IPS-15b (cell line): ENCODE measurements around the gene FRS2.

ENCODE experiments used
- H3K27me3 ChIP-seq: one replicate; pipeline ENCODE4 v1.6.1; 2013; ENCODE audit warnings: low read length; ENCODE audit not compliant: control insufficient read depth, insufficient read depth
- H3K36me3 ChIP-seq: one replicate; pipeline ENCODE4 v1.6.1; 2013; ENCODE audit warnings: low read length; ENCODE audit not compliant: control insufficient read depth, insufficient read depth
- H3K4me1 ChIP-seq: one replicate; pipeline ENCODE4 v1.6.1; 2013; ENCODE audit warnings: mild to moderate bottlenecking, low read length; ENCODE audit not compliant: control insufficient read depth, insufficient read depth
- H3K4me3 ChIP-seq: one replicate; pipeline ENCODE4 v1.5.1; 2013; ENCODE audit warnings: low read depth, low read length
- H3K9ac ChIP-seq: one replicate; pipeline ENCODE4 v1.6.1; 2013; ENCODE audit warnings: low read depth, mild to moderate bottlenecking, low read length
- H3K9me3 ChIP-seq: one replicate; pipeline ENCODE4 v1.6.1; 2013; ENCODE audit warnings: mild to moderate bottlenecking, low read length; ENCODE audit not compliant: control insufficient read depth, insufficient read depth

Gene FRS2

DNA sequence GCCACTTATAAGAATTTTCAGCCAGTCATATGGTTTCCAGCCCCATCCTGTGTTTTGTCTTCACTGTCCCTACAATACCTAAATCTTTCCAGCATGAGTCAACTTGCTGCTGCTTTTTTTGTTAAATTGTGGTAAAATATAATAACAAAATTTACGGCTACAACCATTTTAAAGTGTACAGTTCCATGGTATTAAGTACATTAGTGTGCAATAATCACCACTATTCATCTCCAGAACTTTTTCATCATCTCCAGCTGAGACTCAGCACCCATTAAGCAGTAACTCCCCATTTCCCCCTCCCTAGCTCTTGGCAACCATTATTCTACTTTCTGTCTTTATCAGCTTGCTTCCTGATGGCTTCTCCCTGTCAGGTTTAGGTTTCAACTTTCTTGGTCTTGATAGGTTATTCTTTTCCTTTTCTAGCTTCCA, 39.1 kb downstream of the FRS2 start:
- Histone ChIP-seq H3K9ac (no peak overlapping the region), H3K27me3 (no peaks in the 10 kb centered on the region), H3K36me3 (no peaks in the 10 kb centered on the region), H3K9me3 (no peaks in the 10 kb centered on the region), H3K4me3 (no peak overlapping the region), H3K4me1 (peaks cover 16% of the 10 kb centered on the region)

DNA sequence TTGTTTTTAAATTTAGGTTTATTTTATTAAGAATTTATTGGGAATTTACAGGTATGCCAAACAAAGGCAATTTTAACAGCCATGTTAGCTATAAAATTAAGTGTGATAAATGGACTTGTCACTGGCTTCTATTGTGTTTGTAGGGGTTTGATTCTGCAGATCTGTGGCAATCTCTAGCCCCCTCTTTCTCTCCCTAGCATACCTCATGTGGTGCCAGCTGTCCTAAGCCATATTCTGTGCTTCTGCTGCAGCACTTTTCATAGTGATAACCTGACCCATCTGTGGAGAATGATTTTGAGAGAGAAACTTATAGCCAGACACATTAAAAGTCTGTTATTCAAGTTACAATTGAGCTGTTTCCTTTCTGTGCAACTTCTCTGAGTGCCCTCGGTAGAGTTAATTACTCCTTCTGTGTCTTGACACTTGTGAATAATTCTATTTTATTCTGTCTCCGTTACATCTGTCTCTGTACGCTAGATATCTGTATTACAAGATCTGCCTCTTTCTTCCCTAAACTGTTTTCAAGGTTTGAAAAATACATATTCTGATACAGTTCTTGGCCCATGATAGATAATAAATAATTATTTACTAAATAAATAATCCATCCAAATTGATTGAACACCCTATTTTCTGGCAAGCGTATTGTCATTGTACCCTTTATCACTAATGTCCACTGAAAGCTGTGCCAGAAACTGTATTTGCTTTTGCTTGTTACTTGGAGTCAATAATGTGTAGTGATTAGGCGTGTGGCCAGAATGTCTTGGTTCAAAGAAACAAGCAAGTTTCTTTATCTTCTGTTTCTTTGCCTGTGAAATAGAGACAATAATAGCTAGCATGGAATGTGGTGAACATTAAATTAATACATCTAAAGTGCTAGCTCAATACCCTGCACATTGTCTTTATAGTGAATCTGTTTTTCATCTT, 40.0 kb downstream of the FRS2 start:
- no peaks in the 10 kb centered on the region for H3K27me3 ChIP-seq
- no peak overlapping the region for H3K4me3 ChIP-seq
- H3K9me3 ChIP-seq = no peaks in the 10 kb centered on the region
- H3K4me1 ChIP-seq = peaks cover 16% of the 10 kb centered on the region
- H3K9ac ChIP-seq = no peak overlapping the region
- no peaks in the 10 kb centered on the region for H3K36me3 ChIP-seq

DNA sequence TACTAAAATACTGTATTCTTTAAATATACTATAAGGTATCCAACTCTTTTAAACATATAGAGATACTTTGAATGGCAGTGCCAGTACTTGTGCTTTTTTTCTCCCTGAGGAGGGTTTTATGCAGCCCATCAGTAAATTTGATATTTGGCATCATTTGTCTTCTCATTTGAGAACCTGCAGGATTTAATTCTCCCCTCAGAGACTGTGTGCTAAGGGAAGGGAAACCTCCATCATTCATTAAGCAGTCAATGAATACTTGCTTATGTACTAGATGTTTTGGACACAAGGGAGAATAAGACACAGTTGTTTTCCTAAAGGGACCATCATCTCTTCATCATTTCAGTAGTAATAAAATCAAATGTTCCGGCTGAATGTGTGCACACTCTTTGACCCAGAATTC, 40.8 kb downstream of the FRS2 start:
- H3K27me3 ChIP-seq = no peaks in the 10 kb centered on the region
- H3K36me3 ChIP-seq = no peaks in the 10 kb centered on the region
- no peak overlapping the region for H3K9ac ChIP-seq
- no peak overlapping the region for H3K4me3 ChIP-seq
- peaks cover 19% of the 10 kb centered on the region for H3K4me1 ChIP-seq
- no peaks in the 10 kb centered on the region for H3K9me3 ChIP-seq

DNA sequence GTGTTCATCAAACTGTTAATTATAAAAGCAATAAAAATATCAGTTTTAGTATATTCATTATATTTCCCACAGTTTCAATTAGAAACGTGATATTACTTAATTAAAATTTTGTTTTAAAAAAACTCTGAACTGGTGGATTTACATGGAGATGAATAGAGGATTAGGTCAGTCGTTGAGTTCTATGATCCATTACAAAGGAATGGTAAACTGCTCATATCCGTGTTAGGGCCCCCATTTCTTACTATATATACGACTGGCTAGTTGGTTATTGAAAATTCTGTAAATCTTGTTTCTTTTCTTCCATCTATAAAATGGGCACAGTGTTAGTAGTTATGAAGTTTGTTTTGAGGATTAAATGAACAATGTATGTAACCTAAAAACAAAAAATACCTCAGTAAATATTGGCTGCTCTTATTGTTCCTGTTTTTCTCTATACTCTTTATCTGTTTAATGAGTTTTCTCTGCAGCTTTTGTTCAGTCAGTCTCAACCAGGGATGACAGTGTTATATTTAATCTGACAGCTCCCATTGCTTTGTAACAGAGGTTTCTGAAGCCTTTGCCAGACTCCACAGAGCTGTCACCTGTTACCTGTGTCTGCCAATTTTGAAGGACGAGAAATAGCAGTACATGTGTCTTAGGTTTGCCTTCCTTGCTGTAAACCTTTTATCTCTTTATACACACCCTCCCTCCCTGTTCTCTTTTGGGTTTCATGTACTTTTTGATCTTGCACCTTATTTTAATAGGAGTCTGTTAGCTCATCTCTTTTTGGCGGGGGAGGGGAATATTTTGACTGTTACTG, 41.5 kb downstream of the FRS2 start:
- no peak overlapping the region for H3K9ac ChIP-seq
- H3K4me3 ChIP-seq = no peak overlapping the region
- H3K9me3 ChIP-seq = no peaks in the 10 kb centered on the region
- no peaks in the 10 kb centered on the region for H3K36me3 ChIP-seq
- no peaks in the 10 kb centered on the region for H3K27me3 ChIP-seq
- peaks cover 19% of the 10 kb centered on the region for H3K4me1 ChIP-seq

DNA sequence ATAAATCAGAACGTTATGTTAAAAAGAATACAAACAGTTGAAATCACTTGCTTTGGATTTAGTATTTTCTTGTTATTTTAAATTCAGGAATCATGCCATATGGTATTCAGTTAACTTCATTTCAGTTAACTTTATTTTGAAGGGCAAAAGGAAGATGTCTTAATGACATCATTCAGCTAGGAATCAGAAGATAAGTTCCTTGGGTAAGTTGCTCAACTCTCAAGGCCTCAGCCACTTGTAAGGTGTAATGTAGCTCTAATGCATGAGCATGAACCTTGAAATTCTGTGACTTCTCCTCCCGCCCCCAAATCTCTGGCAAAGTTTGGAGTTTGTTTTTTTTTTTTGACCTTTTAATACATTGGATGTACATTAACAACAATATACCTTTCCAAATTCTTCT, 42.6 kb downstream of the FRS2 start:
- H3K27me3 ChIP-seq = no peaks in the 10 kb centered on the region
- peaks cover 19% of the 10 kb centered on the region for H3K4me1 ChIP-seq
- H3K9ac ChIP-seq = no peak overlapping the region
- no peaks in the 10 kb centered on the region for H3K9me3 ChIP-seq
- no peak overlapping the region for H3K4me3 ChIP-seq
- H3K36me3 ChIP-seq = no peaks in the 10 kb centered on the region

DNA sequence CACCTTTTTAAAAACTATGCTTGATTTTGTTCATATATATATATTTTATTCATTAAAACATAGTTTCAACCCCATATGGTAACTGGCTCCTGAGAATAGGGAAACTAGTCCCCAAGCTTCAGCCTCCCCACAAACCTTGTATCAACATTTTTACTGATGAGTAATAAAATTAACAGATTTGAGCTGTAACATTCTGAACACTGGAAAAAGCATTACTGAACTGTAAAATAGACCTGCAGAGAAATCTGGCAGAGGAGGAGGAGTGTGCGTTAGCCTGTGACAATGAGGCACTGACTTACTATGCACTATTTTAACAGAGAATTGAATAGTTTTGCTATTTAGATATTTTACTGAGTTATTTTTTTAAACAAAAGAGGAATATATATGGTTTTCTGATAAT, 43.1 kb downstream of the FRS2 start:
- no peak overlapping the region for H3K9ac ChIP-seq
- peaks cover 19% of the 10 kb centered on the region for H3K4me1 ChIP-seq
- no peaks in the 10 kb centered on the region for H3K36me3 ChIP-seq
- H3K4me3 ChIP-seq = no peak overlapping the region
- H3K27me3 ChIP-seq = no peaks in the 10 kb centered on the region
- no peaks in the 10 kb centered on the region for H3K9me3 ChIP-seq

DNA sequence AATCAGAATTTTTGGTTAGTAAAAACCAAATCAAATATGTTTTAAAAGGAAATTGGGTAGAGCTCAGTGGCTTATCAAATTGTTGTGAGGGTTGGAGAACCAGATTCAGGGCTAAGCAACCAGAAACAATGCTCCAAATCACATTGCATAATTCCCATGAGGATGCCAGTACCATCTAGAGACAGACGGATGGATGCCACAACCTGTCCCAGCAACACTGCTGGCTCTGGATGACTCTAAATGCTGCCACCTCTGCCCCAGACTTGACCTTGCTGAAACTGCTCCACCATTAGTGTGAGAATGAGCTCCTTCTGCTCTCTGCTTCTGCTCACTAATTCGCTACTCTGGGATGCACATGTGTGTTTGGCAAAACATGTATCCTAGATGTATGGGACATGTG, 43.9 kb downstream of the FRS2 start:
- H3K4me1 ChIP-seq = peaks cover 19% of the 10 kb centered on the region
- no peak overlapping the region for H3K4me3 ChIP-seq
- H3K36me3 ChIP-seq = no peaks in the 10 kb centered on the region
- no peak overlapping the region for H3K9ac ChIP-seq
- H3K9me3 ChIP-seq = no peaks in the 10 kb centered on the region
- no peaks in the 10 kb centered on the region for H3K27me3 ChIP-seq

DNA sequence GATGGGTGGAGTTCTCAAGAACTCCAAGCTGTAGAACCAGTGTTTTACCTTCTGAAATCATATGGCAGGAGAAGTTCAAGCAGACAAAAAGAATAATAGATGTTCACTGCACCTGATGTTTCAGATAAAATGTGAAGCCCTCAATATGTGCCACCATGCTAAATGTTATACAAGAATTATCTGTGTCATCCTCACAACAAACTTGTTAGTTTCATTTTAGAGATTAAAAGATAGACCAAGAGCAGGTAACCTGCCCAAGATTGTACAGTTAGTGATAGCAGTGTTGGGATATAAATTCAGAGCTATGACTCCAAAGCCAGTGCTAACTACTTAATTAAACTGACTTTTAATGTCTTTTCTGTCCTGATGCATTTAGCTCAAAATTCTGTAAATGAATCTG, 44.7 kb downstream of the FRS2 start:
- H3K36me3 ChIP-seq = no peaks in the 10 kb centered on the region
- no peaks in the 10 kb centered on the region for H3K9me3 ChIP-seq
- peaks cover 19% of the 10 kb centered on the region for H3K4me1 ChIP-seq
- H3K9ac ChIP-seq = no peak overlapping the region
- H3K4me3 ChIP-seq = no peak overlapping the region
- no peaks in the 10 kb centered on the region for H3K27me3 ChIP-seq

DNA sequence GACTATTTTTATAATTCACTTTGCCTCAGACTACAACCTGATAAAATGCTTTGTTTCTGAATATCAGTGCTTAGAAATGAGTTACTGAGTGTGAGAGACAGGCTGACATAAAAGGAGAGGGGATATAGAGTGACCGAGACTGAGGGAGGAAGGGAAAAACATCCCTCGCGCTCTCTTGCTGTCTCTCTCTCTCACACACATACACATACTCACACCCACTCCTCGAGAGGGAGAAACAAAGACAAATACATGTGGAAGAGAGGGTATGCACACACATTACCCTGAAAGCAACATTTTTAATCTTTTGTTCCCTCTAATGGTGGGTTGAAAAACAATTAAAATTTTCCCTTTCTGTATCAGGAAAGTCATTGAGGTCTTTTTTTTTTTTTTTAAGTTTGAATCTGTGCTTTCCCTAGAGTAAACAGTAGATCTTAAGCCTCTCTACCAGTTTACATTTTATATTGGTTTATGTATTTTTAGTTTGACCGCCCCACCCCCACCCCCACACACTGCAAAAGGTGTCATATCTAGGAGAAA, 45.3 kb downstream of the FRS2 start:
- Histone ChIP-seq H3K4me1 (peaks cover 19% of the 10 kb centered on the region), H3K27me3 (no peaks in the 10 kb centered on the region), H3K36me3 (no peaks in the 10 kb centered on the region), H3K4me3 (no peak overlapping the region), H3K9ac (no peak overlapping the region), H3K9me3 (no peaks in the 10 kb centered on the region)

DNA sequence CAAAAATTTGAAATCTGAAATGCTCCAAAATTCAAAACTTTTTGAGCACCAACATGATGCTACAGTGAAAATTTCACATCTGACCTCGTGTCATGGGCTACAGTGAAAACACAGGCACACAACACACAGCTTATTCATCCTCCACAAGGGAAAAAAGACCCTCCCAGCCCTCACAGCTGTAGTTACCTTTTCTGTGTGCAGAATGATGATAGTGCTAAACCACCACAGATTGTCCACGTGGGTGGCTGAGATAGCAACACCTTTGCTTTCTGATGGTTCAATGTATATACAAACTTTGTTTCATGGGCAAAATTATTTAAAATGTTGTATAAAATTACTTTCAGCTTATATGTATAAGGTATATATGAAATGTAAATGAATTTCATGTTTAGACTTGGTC, 46.8 kb downstream of the FRS2 start:
- Histone ChIP-seq H3K9me3 (no peaks in the 10 kb centered on the region), H3K27me3 (no peaks in the 10 kb centered on the region), H3K4me3 (no peak overlapping the region), H3K9ac (no peak overlapping the region), H3K4me1 (peaks cover 15% of the 10 kb centered on the region), H3K36me3 (no peaks in the 10 kb centered on the region)

DNA sequence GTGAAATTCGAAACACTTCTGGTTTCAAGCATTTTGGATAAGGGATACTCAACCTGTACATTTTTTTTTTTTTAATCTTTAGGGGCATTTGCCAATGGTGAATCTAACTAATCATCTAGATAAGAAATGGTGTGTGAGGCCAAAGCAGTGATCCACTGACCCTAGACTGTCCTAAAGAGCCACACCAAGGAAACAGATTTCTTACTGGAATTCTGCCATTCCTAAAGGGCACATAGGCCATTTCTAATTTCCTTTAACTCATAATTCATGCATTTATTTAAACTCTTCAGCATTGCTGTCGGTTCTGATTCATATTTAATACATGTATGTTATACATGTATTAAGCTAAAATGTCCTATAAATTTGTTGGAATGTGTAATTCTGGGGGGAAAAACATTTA, 47.2 kb downstream of the FRS2 start:
- no peak overlapping the region for H3K9ac ChIP-seq
- H3K9me3 ChIP-seq = no peaks in the 10 kb centered on the region
- H3K36me3 ChIP-seq = no peaks in the 10 kb centered on the region
- no peaks in the 10 kb centered on the region for H3K27me3 ChIP-seq
- H3K4me1 ChIP-seq = peaks cover 11% of the 10 kb centered on the region
- H3K4me3 ChIP-seq = no peak overlapping the region
